OCI-LY7 (cell line): ENCODE data around the gene ZBTB1. TPM values are rescaled to one million over a fixed set of nuclear protein-coding genes. Genes with fewer than 3 reads are reported as not detected.

Experiments used
- BruUV-seq: library from RNA; stranded (reverse); fragments of 400-500 nt; replicated peaks from 2 replicates; lab custom pipeline; 2021; lab: Mats Ljungman, UMichigan
- CTCF ChIA-PET: fragments of 300-600 bp; sonication (Branson Sonifier 250); formaldehyde crosslinking; loops from one replicate; lab custom pipeline; 2022; ENCODE audit warnings: antibody characterized with exemption; ENCODE audit not compliant: unreplicated experiment; lab: Charles Lee
- POLR2A ChIA-PET: fragments of 300-600 bp; sonication (Branson Sonifier 250); formaldehyde crosslinking; loops from one replicate; lab custom pipeline; 2022; ENCODE audit warnings: antibody characterized with exemption; lab: Charles Lee
- DNase-seq: peaks from one replicate; pipeline ENCODE4 v3.0.0-alpha.2; 2015; ENCODE audit warnings: low spot score
- H2AFZ ChIP-seq: fragments of 200-600 bp; sonication (generic), shearing (Covaris generic); 2 replicates; pipeline ENCODE4 v1.6.1; 2014; ENCODE audit warnings: mild to moderate bottlenecking, antibody characterized with exemption, low read length, moderate library complexity
- H3K27ac ChIP-seq: fragments of 200-600 bp; sonication (generic); 2 replicates; pipeline ENCODE4 v1.5.1; 2014; ENCODE audit warnings: mixed run types, low read depth, mild to moderate bottlenecking, moderate library complexity, low read length, inconsistent platforms; ENCODE audit not compliant: poor library complexity, severe bottlenecking
- H3K36me3 ChIP-seq: fragments of 200-600 bp; sonication (generic); 2 replicates; pipeline ENCODE4 v1.6.1; 2014; ENCODE audit warnings: mild to moderate bottlenecking, antibody characterized with exemption, low read length, moderate library complexity, mixed read lengths; ENCODE audit not compliant: insufficient read depth
- H3K4me1 ChIP-seq: fragments of 200-600 bp; sonication (generic); 2 replicates; pipeline ENCODE4 v1.5.1; 2014; ENCODE audit warnings: mild to moderate bottlenecking, low read length; ENCODE audit not compliant: insufficient read depth, poor library complexity, severe bottlenecking
- H3K4me2 ChIP-seq: fragments of 200-600 bp; sonication (generic); 2 replicates; pipeline ENCODE4 v1.6.1; 2014; ENCODE audit warnings: mild to moderate bottlenecking, low read length
- H3K4me3 ChIP-seq: fragments of 200-600 bp; sonication (generic); 2 replicates; pipeline ENCODE4 v1.5.1; 2014; ENCODE audit warnings: mild to moderate bottlenecking, low read depth, low read length; ENCODE audit not compliant: poor library complexity, severe bottlenecking
- H3K79me2 ChIP-seq: fragments of 200-600 bp; sonication (generic); 2 replicates; pipeline ENCODE4 v1.6.1; 2016; ENCODE audit warnings: low read depth, mild to moderate bottlenecking, low read length, moderate library complexity, mixed read lengths; ENCODE audit not compliant: insufficient read depth
- H3K9me2 ChIP-seq: fragments of 200-600 bp; sonication (generic); 2 replicates; pipeline ENCODE4 v1.6.1; 2016; ENCODE audit warnings: mild to moderate bottlenecking, low read length, mixed read lengths; ENCODE audit not compliant: insufficient read depth
- H3K9me3 ChIP-seq: fragments of 200-600 bp; sonication (generic); 2 replicates; pipeline ENCODE4 v1.6.1; 2014; ENCODE audit warnings: mild to moderate bottlenecking, mixed run types, low read length, mixed read lengths
- H4K20me1 ChIP-seq: fragments of 200-600 bp; sonication (generic); 2 replicates; pipeline ENCODE4 v1.6.1; 2014; ENCODE audit warnings: mild to moderate bottlenecking, antibody characterized with exemption, low read length, moderate library complexity, mixed read lengths; ENCODE audit not compliant: insufficient read depth
- EZH2phosphoT487 ChIP-seq: fragments of 200-600 bp; sonication (generic); IDR thresholded peaks from 2 replicates; pipeline ENCODE4 v1.6.1; 2018; ENCODE audit warnings: low read depth, borderline replicate concordance, mild to moderate bottlenecking, mixed run types, antibody characterized with exemption, low read length, moderate library complexity, mixed read lengths
- intact Hi-C: fragments of 100-400 bp; cut with micrococcal nuclease; formaldehyde crosslinking; loops from one replicate; pipeline ENCODE4 v1.10.0; 2022; ENCODE audit not compliant: unreplicated experiment
- total RNA-seq, 2 experiments: library from RNA; depleted of rRNA in 1 of 2; stranded (reverse); fragments of >200 nt in 1 of 2; shearing (Covaris generic) in 1 of 2; gene quantifications; 2 replicates each; pipeline ENCODE4 v1.2.3, GENCODE V29; 2014 to 2022
- TF ChIP-seq, protein P1 (sequence below): fragments of 200-600 bp; sonication (generic); conservative IDR thresholded peaks from 2 replicates; pipeline ENCODE4 v1.5.1; 2014; ENCODE audit warnings: mild to moderate bottlenecking, antibody characterized with exemption, low read length, moderate library complexity, mixed read lengths

The ZBTB1 gene
- total RNA-seq, 2 experiments from 2014 or later = 34.1 to 49.5 TPM

DNA sequence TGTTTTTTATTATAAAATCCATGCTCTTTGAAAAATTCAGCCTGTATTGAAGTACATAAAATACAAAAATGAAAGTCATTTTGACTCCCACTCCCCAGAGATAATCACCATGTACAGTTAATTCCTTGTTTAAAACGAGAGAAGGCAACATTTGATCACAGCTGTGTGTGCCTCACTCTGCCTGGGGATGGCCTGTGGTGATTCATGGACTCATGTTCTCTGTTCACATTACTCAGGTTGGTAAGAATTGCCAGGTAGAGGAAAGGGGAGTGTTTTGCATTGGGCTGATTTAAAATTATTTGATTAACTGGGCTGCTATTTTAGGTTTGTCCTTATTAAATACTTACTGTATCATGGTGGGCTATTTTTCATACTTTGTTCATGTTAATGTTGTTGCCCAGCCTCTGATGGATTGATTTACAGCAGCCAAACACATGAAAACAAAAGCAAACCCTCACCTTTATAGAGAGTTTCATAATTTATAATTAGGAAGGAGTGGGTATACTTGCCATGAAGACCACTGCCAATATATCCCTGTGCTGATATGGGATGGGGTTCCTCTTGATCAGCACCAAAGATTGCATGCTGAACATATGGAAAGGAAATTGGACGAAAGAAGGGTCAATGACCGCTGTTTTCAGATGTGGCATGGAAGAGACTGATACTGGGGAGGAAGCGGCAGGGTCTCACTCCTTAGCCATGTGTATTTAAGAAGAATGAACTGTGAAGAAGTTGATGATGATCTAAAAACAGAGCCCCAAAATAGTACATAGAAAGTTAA is 3.0 kb downstream of the ZBTB1 start:
- CTCF ChIA-PET = interaction anchor here (0.7 kb wide), 1 partner anchor 10 kb away, joined by 3 read pairs; no protein-coding TSS in a partner anchor
- peaks cover 11% of the 10 kb centered on the region; the same call in 1 of the 2 replicates for H3K36me3 ChIP-seq
- H3K9me3 ChIP-seq = no peaks in the 10 kb centered on the region
- POLR2A ChIA-PET = no interaction called here
- TF ChIP-seq, protein P1, sequence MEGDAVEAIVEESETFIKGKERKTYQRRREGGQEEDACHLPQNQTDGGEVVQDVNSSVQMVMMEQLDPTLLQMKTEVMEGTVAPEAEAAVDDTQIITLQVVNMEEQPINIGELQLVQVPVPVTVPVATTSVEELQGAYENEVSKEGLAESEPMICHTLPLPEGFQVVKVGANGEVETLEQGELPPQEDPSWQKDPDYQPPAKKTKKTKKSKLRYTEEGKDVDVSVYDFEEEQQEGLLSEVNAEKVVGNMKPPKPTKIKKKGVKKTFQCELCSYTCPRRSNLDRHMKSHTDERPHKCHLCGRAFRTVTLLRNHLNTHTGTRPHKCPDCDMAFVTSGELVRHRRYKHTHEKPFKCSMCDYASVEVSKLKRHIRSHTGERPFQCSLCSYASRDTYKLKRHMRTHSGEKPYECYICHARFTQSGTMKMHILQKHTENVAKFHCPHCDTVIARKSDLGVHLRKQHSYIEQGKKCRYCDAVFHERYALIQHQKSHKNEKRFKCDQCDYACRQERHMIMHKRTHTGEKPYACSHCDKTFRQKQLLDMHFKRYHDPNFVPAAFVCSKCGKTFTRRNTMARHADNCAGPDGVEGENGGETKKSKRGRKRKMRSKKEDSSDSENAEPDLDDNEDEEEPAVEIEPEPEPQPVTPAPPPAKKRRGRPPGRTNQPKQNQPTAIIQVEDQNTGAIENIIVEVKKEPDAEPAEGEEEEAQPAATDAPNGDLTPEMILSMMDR = no peak
- no peak for TF ChIP-seq EZH2phosphoT487
- intact Hi-C loops = loop anchor here (10.0 kb wide), 1 partner anchor 783 kb away; the partner anchor contains the start of gene SGPP1
- no peaks in the 10 kb centered on the region for H3K9me2 ChIP-seq
- no peak for DNase-seq
- H3K4me1 ChIP-seq = peaks cover 51% of the 10 kb centered on the region
- no peak overlapping the region for H2AFZ ChIP-seq
- BruUV-seq = no TSS peak
- H3K4me2 ChIP-seq = peak overlapping the region; percentile 99
- peaks cover 77% of the 10 kb centered on the region for H3K79me2 ChIP-seq
- H3K4me3 ChIP-seq = peak overlapping the region; percentile 87
- H3K27ac ChIP-seq = no peak overlapping the region
- H4K20me1 ChIP-seq = peaks cover 48% of the 10 kb centered on the region

DNA sequence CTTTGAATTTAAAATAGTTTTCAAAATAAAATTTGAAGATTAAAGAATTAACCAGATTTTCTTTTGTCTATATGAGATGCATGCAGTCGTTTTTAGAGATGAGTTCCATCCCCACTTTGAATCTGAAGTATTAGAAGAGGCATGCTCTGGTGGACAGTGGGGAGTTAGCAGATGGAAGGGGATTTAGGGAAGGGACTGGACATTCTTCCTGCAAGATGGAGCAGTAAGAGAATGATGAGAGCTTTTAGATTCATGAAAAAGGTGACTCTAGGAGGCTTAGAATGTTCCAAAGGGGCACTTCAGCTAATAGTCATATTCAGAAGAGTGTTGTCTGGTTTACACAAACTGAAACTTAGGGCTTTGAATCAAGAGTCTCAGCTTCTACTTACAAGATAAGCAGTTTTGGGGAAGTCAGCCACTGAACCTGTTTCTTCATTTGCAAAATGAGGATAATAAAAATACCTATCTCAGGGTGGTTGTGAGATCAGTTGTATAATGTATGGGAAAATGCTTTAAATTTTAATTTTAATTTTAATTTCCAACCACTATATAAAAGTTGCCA is 3.7 kb downstream of the ZBTB1 start:
- TF ChIP-seq, protein P1 = no peak
- no peak for TF ChIP-seq EZH2phosphoT487
- Histone ChIP-seq H2AFZ (no peak overlapping the region), H3K9me3 (no peaks in the 10 kb centered on the region), H3K4me1 (peaks cover 51% of the 10 kb centered on the region), H3K27ac (no peak overlapping the region), H3K4me3 (no peak overlapping the region), H3K36me3 (peaks cover 17% of the 10 kb centered on the region; the same call in 1 of the 2 replicates), H3K4me2 (peak overlapping the region; percentile 99), H3K9me2 (no peaks in the 10 kb centered on the region), H3K79me2 (peaks cover 79% of the 10 kb centered on the region), H4K20me1 (peaks cover 48% of the 10 kb centered on the region)
- CTCF ChIA-PET = interaction anchor here (0.7 kb wide), 1 partner anchor 11 kb away, joined by 3 read pairs; no protein-coding TSS in a partner anchor
- peak; percentile 26 for DNase-seq
- intact Hi-C loops = loop anchor here (10.0 kb wide), 1 partner anchor 783 kb away; the partner anchor contains the start of gene SGPP1
- POLR2A ChIA-PET = interaction anchor here (1.0 kb wide), 1 partner anchor 11 kb away, joined by 3 read pairs; no protein-coding TSS in a partner anchor
- no TSS peak for BruUV-seq
